GM13976 (cell line): Measurements from ENCODE around the gene B4GALT1.

Experiments used
- DNase-seq: peaks from one replicate; pipeline ENCODE4 v3.0.0; 2012; ENCODE audit warnings: low spot score
- in situ Hi-C: fragments of 300-500 bp; cut with MboI; formaldehyde crosslinking; loops from one replicate; pipeline ENCODE4 v1.12.0; 2022; ENCODE audit warnings: low sequenced_read_pairs, mixed read lengths, inconsistent platforms; ENCODE audit not compliant: unreplicated experiment
- TF ChIP-seq, protein P1 (sequence below): IDR thresholded peaks from 2 replicates; pipeline ENCODE4 v1.5.1; 2012; ENCODE audit warnings: borderline replicate concordance, mild to moderate bottlenecking; ENCODE audit not compliant: insufficient read depth; ENCODE audit errors: extremely low read depth, missing control alignments, control extremely low read depth

Gene B4GALT1

DNA sequence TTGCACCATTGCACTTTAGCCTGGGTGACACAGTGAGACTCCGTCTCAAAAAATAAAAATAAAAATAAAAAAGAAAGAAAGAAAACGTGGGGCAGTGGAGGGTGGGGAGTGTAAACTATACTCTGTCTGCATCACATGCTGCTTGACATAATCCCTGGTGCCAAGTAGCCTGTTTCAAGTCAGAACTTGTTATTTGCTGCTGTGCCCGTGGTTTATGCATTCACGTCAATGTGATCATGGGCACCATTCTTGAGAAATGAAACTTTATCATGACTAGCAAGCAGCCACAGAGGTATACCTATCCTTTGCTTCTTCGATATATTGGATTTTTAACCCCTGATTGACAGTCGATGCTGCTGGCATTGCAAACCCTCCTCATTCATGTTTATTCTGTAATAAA is 86.6 kb downstream of the B4GALT1 start:
- no peak for DNase-seq
- TF ChIP-seq, protein P1, sequence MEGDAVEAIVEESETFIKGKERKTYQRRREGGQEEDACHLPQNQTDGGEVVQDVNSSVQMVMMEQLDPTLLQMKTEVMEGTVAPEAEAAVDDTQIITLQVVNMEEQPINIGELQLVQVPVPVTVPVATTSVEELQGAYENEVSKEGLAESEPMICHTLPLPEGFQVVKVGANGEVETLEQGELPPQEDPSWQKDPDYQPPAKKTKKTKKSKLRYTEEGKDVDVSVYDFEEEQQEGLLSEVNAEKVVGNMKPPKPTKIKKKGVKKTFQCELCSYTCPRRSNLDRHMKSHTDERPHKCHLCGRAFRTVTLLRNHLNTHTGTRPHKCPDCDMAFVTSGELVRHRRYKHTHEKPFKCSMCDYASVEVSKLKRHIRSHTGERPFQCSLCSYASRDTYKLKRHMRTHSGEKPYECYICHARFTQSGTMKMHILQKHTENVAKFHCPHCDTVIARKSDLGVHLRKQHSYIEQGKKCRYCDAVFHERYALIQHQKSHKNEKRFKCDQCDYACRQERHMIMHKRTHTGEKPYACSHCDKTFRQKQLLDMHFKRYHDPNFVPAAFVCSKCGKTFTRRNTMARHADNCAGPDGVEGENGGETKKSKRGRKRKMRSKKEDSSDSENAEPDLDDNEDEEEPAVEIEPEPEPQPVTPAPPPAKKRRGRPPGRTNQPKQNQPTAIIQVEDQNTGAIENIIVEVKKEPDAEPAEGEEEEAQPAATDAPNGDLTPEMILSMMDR = no peak
- in situ Hi-C loops = loop anchor here (5.0 kb wide), 1 partner anchor 142 kb away; no protein-coding TSS in a partner anchor

DNA sequence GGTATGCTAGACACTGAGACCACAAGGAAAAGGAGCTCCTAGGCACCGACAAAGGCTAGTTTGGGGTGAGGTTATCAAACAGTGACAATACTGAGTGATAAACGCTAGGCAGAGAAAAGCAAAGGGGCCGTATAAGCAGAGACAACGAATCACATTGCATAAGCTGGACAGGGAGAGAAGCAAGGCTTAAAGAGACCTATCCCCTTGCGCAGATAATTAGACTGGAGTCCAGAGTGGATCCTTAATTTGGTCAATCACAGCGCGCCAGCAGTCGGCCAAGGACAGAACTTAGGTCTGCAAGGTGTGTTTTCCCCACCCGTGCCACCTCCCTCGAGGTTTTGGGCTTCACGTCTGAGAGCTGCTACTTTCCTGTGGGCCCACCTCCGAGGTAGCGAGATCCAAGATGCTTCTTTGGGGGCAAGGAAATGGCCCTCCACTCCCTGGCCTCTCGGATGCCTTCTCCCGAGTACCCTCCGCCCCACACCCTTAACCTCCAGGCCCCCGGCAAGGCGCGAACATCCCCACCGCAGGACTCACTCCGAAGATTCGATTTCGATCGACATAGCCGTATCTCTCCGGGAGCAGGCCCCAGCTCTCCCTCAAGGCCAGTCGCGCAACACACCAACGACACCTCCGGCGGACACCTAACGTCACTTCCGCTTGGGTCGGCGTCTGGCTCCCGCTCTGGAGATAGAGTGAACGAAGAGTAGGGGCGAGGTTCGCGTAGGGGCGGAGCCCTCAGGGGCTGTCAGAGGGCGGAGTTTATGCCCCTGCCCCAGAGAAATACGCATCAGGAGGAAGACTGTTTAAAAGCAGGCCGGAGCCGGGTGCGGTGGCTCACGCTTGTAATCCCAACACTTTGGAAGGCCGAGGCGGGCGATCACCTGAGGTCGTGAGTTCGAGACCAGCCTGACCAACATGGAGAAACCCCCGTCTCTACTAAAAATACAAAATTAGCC is 90.8 kb downstream of the B4GALT1 start, which contains the start of gene SMU1:
Gene SMU1, minus strand, starts transcription at position 629 of the 959 bp plus-strand sequence. Its CDS starts 66 bp downstream, at position 563.
- in situ Hi-C loops = no loop called here
- peak; percentile 97 for DNase-seq
- TF ChIP-seq, protein P1 = no peak

DNA sequence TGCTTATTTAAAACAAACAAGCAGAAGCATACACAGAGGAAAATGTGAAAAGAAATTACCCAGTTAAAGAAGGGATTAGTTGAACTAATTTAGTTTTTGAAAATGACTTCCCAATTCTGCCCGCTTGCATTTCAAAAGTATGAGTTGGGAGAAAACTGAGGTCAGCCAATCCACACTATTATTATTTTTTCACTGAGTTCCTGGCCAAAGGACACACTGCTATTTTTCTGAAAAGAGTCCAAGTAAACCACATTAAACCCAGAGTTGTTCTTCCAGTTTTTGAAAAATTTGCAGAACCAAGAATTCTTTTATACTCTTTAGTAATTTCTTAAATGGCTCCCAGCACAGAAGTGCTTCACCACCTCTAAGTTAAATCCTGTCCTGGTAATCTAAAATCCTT is 98.1 kb downstream of the B4GALT1 start:
- in situ Hi-C loops = no loop called here
- TF ChIP-seq, protein P1 = no peak
- DNase-seq = no peak

- TF ChIP-seq, protein P1 = no peak
- in situ Hi-C loops = no loop called here
- DNase-seq = peak; percentile 58
These were observed 101.7 kb downstream of the B4GALT1 start for GRCh38 chr9:33065157-33066076.
